Subcutaneous abdominal adipose tissue (tissue), 5 donors: ENCODE measurements around the gene CCNYL1.

Source experiments
- H3K27ac ChIP-seq: one replicate; pipeline ENCODE4 v1.7.0; 2013; ENCODE audit warnings: low read depth, mild to moderate bottlenecking, inconsistent platforms, low read length, moderate library complexity
- H3K27me3 ChIP-seq, 5 donors: one replicate each; pipeline ENCODE4 v1.7.0; 2013; ENCODE audit warnings: low read length in 5 of 5, inconsistent platforms in 1 of 5; ENCODE audit not compliant: control insufficient read depth in 5 of 5, insufficient read depth in 4 of 5
- H3K36me3 ChIP-seq, 5 donors: one replicate each; pipeline ENCODE4 v1.7.0; 2013; ENCODE audit warnings: low read length in 5 of 5; ENCODE audit not compliant: control insufficient read depth in 5 of 5, insufficient read depth in 5 of 5
- H3K4me1 ChIP-seq, 5 donors: one replicate each; pipeline ENCODE4 v1.7.0; 2013; ENCODE audit warnings: low read length in 5 of 5, mild to moderate bottlenecking in 3 of 5, moderate library complexity in 1 of 5; ENCODE audit not compliant: control insufficient read depth in 5 of 5, insufficient read depth in 5 of 5
- H3K4me3 ChIP-seq, 5 donors: one replicate each; pipeline ENCODE4 v1.7.0; 2013; ENCODE audit warnings: low read length in 5 of 5, low read depth in 1 of 5
- H3K9ac ChIP-seq, 5 donors: one replicate each; pipeline ENCODE4 v1.7.0; 2013; ENCODE audit warnings: low read length in 5 of 5, mild to moderate bottlenecking in 4 of 5, moderate library complexity in 3 of 5
- H3K9me3 ChIP-seq, 5 donors: one replicate each; pipeline ENCODE4 v1.7.0; 2013; ENCODE audit warnings: low read length in 5 of 5; ENCODE audit not compliant: control insufficient read depth in 5 of 5
- donor health status: healthy.
- donor health status: healthy.
- donor health status: healthy.
- donor health status: healthy.
- donor health status: healthy.

CCNYL1 gene

DNA sequence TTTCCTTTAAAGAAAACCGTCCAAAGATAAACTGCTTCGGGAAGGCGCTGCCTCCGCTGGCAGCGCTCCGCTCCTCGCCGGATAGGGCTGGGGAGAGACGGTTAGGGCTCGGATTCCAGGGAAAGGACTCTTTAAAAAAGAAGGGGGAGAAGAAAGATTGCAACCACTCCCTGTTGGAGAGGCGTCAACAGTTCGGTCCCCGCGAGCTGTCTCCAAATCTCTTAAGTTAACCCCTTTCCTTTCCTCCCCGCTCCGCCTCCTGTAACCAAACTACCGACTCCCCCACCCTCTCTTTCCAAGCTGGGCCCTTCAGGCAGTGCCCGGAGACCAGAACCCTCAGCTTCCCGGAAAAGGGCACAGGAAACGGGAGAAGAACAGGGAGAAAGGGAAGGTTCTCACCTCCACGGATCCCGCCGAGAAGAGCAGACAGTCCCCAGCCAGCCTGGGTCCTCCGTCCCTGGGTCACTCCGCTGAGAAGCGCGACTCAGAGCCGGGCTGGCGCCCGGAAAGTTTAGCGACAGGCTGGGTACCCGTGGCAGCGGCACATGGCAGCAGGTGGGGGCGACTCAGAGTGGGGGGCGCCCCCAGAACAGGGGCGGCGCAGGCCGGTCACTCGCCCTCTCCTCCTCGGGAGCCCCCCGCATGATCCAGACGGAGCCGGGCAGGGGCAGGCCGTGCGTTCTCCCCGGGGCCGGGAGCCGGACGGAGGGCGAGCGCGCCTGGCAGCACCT, 57.6 kb downstream of the CCNYL1 start:
- Histone ChIP-seq H3K27me3 (no peaks in the 10 kb centered on the region), H3K9me3 (no peaks in the 10 kb centered on the region), H3K36me3 (peaks cover 0 to 13% (median 9%) of the 10 kb centered on the region in 5 donors), H3K4me1 (peaks cover 2 to 67% (median 59%) of the 10 kb centered on the region in 5 donors), H3K9ac (peak overlapping the region; percentile 77 to 96 (median 90)), H3K4me3 (peak overlapping the region; percentile 81 to 90 (median 88)), H3K27ac (peak overlapping the region; percentile 84)

DNA sequence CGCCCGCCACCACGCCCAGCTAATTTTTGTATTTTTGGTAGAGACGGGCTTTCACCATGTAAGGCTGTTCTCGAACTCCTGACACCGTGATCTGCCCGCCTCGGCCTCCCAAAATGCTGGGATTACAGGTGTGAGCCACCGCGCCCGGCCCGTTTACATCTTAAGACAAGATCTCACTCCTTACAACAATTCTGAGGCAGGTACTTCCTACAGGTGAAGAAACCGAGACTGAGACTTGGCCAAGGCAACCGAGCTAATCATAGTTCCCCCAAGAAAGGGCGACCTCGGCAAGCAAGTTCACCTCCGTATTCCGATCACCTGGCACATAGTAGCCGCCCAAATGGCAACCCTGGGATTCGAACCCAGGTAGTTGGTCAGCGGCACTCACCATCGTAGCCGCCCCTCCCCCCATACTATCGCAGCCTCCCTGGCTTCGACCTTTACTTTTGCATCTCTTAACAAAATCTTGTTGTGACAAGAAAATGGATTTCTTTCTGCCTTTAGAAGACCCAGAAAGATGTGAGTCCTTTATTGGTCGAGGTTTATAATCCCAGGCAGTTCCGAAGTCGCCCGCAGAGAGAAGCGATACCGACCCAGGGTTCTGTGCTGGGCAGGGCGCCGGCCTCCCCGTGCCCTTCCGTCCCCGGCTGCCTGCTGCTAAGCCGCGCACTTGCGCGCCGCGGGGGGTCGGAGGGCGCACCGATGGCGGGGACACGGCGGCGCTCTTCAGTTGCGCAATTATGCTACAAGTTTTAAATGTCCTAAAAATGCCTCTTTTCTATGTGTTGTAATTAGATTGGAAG, 59.4 kb downstream of the CCNYL1 start:
- Histone ChIP-seq H3K9ac (peak overlapping the region in 4 of 5 donors; percentile 52 to 71 (median 66)), H3K36me3 (peaks cover 0 to 13% (median 9%) of the 10 kb centered on the region in 5 donors), H3K27me3 (no peaks in the 10 kb centered on the region), H3K4me1 (peaks cover 2 to 53% (median 45%) of the 10 kb centered on the region in 5 donors), H3K9me3 (no peaks in the 10 kb centered on the region), H3K27ac (peak overlapping the region; percentile 84), H3K4me3 (peak overlapping the region; percentile 83 to 92 (median 85))

- peaks cover 2 to 48% (median 39%) of the 10 kb centered on the region in 5 donors for H3K4me1 ChIP-seq
- H3K4me3 ChIP-seq, result peak overlapping the region; percentile 22 to 88 (median 83)
- H3K9me3 ChIP-seq, result no peaks in the 10 kb centered on the region
- peaks cover 0 to 13% (median 9%) of the 10 kb centered on the region in 5 donors for H3K36me3 ChIP-seq
- peak overlapping the region; percentile 84 for H3K27ac ChIP-seq
- no peaks in the 10 kb centered on the region for H3K27me3 ChIP-seq
- peak overlapping the region in 2 of 5 donors; percentile 24 to 68 for H3K9ac ChIP-seq
Observed at GRCh38 chr2:207771421-207771820, 60.0 kb downstream of the CCNYL1 start.

GRCh38 chr2:207772081-207772843, 60.8 kb downstream of the CCNYL1 start:
- H3K9me3 ChIP-seq, result no peaks in the 10 kb centered on the region
- no peaks in the 10 kb centered on the region for H3K27me3 ChIP-seq
- H3K27ac ChIP-seq, result peak overlapping the region; percentile 84
- H3K36me3 ChIP-seq, result peaks cover 0 to 7% (median 6%) of the 10 kb centered on the region in 5 donors
- no peak overlapping the region for H3K9ac ChIP-seq
- H3K4me3 ChIP-seq, result no peak overlapping the region
- peaks cover 2 to 39% (median 32%) of the 10 kb centered on the region in 5 donors for H3K4me1 ChIP-seq

DNA sequence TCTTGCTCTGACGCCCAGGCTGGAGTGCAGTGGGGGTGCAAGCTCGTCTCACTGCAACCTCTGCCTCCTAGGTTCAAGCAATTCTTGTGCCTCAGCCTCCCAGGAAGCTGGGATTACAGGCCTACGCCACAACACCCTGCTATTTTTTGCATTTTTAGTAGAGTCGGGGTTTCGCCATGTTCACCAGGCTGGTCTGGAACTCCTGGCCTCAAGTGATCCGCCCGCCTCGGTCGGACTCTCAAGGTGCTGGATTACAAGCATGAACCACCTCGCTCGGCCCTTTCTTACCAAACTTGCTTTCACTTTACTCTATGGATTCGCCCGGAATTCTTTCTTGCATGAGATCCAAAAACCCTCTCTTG, 61.4 kb downstream of the CCNYL1 start:
- Histone ChIP-seq H3K4me1 (peaks cover 2 to 34% (median 27%) of the 10 kb centered on the region in 5 donors), H3K27ac (no peak overlapping the region), H3K9me3 (no peaks in the 10 kb centered on the region), H3K36me3 (peaks cover 0 to 1% (median under 1%) of the 10 kb centered on the region in 5 donors), H3K4me3 (no peak overlapping the region), H3K9ac (no peak overlapping the region), H3K27me3 (no peaks in the 10 kb centered on the region)

GRCh38 chr2:207775473-207775872, 64.0 kb downstream of the CCNYL1 start:
- Histone ChIP-seq H3K27me3 (no peaks in the 10 kb centered on the region), H3K36me3 (no peaks in the 10 kb centered on the region), H3K4me3 (no peak overlapping the region), H3K27ac (no peak overlapping the region), H3K4me1 (peaks cover 2 to 13% (median 11%) of the 10 kb centered on the region in 5 donors), H3K9me3 (no peaks in the 10 kb centered on the region), H3K9ac (no peak overlapping the region)

DNA sequence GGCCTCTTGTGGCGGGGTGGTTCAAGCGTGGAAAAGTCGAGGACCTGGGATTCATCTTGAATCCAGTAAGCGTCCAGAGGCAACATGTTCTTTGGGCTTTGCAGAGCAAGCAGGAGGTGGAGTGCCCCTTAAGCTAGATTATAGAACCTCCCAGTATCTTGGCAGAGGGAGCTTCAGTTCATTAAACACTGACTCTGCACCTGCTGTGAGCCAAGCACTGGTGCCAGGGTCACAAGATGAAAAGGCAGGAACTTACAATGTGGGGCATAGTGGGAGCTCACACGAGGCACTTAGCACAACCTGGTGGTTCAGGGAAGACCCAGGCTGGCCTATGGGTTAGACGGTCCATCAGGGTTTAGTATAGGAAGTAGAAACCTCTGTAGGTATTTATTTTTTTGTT, 65.7 kb downstream of the CCNYL1 start:
- H3K36me3 ChIP-seq, result no peaks in the 10 kb centered on the region
- no peaks in the 10 kb centered on the region for H3K9me3 ChIP-seq
- H3K4me3 ChIP-seq, result no peak overlapping the region
- no peaks in the 10 kb centered on the region for H3K4me1 ChIP-seq
- no peak overlapping the region for H3K9ac ChIP-seq
- no peak overlapping the region for H3K27ac ChIP-seq
- H3K27me3 ChIP-seq, result no peaks in the 10 kb centered on the region

DNA sequence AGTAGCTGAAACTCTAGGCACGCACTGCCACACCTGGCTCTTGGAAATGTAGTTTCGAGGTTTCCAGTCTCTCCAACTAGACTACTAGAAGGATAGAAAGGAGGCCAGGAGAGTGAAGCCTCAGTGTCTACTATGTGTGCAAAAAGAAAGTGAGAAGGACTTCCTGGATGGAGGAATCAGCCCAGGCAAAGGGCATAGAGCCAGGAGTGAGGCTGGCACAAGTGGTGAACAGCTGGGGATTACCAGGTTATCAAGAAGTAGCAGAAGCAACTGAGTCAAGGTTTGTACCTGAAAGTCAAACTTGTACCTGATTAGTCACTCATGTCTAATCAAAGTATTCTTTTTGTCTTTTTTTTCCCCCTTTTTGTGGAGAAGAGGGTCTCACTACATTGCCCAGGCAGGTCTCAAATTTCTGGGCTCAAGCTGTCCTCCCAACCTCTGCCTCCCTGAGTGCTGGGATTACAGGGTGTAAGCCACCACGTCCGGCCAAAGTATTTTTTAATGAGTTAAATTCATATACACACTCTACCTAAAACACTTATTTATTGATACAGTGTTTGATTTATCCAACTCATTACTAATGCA, 67.0 kb downstream of the CCNYL1 start:
- no peaks in the 10 kb centered on the region for H3K4me1 ChIP-seq

DNA sequence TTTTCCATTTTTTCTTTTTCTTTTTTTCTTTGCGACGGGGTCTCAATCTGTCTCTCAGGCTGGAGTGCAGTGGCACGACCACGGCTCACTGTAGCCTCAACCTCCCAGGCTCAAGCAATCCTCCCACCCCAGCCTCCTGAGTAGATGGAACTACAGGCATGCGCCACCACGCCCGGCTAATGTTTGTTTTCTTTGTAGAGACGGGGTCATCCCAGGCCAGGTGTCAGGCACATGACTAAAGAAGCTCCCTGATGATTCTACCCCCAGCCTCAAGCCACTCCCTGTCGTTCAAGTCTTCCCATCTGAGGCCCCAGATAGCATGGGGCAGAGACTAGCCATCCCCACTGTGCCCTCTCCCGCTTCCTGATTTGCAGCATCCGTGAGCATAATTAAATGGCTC, 68.1 kb downstream of the CCNYL1 start:
- H3K36me3 ChIP-seq, result no peaks in the 10 kb centered on the region
- H3K27me3 ChIP-seq, result no peaks in the 10 kb centered on the region
- H3K9ac ChIP-seq, result no peak overlapping the region
- H3K27ac ChIP-seq, result no peak overlapping the region
- H3K9me3 ChIP-seq, result no peaks in the 10 kb centered on the region
- H3K4me1 ChIP-seq, result no peaks in the 10 kb centered on the region
- H3K4me3 ChIP-seq, result no peak overlapping the region

More for the DNA sequence above, 67.0 kb downstream of the CCNYL1 start:
- H3K27ac ChIP-seq, result no peak overlapping the region
- H3K4me3 ChIP-seq, result no peak overlapping the region
- no peak overlapping the region for H3K9ac ChIP-seq
- H3K27me3 ChIP-seq, result no peaks in the 10 kb centered on the region
- H3K9me3 ChIP-seq, result no peaks in the 10 kb centered on the region
- H3K36me3 ChIP-seq, result no peaks in the 10 kb centered on the region
